Measurements from ENCODE around the gene SPDYC.
A peak's percentile ranks its signal among the peaks of the same experiment; 100 is the strongest.
"Not testable (repeated sequence)": the region's sequence is repeated elsewhere in the genome, so short reads cannot be mapped to it uniquely, and the experiment has no call there.

SPDYC gene

DNA sequence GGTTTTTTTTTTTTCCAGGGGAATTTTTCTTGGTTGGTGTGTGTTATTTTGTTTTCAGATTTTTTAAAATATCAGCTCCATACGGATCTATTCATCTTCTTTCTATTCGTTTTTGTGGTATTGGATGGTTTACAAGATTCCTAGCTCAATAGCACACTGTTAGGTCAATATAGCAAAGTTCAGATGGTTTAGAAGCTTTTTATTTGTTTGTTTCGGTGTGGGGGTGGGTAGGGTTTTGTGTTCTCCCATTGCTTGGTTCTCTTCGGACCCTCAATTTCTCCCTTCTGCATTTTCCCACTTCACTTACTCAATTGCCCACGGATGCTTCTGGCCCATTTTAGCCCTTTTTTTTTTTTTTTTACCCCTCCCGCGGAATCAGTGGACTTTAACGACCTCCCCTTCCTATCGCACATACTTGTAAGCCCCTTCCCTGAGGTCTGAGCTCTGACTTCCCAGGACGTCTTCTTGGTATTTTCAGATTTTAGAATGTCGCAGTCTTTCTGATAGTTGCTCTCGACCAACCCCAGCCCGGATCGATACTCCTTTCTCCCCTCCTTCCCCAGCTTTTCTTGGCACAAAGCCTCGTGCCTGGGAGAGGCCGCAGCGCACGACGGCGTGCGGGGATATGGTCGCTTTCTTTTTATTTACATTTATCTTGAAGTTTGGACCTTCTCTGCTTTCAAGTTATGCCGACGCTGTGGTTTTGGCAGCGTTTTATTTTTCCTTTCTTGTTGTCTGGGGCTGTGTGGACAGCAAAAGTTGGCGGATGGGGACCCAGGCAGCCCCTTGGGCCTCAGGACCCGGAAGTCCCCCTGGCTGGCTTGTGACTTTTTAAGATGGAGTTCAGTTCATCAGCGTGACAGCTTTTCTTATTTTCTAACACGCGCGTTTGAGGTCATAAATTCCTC, 4.4 kb upstream of the SPDYC start:
- no peak for DNase-seq (ENCODE audit: low read depth, low spot score)
- H3K27ac ChIP-seq = no peak overlapping the region

DNA sequence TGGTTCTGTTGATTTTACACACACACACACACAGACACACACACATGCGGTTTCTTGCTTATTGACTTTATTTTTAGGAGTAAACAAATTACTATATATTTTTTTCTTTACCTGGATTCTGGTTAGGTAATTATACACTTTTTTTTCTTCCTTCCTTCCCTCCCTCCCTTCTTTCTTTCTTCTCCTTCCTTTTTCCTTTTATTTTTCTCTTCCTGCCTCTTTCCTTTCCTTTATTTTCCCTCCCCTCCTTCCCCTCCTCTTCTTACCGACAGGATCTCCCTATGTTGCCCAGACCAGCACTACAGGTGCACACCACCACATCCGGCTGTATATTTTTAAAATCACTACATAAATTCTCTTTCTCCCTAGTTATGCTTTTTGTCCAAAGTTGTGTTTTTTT, 3.1 kb upstream of the SPDYC start:
- H3K27ac ChIP-seq = no peak overlapping the region
- DNase-seq (ENCODE audit: low read depth, low spot score) = no peak

DNA sequence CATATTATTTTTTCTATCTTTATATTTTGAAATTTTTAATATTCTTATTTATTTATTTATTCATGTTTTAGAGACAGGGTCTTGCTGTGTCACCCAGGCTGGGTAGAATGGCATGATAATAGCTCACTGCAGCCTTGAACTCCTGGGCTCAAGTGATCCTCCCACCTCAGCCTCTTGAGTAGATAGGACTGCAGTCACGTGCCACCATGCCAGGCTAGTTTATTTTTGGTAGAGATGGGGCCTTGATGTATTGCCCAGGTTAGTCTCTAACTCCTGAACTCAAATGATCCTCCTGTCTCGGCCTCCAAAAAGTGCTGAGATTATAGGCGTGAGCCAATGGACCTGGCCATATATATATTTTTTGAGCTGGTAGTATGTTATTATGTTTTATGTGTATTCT, 2.4 kb upstream of the SPDYC start:
- DNase-seq (ENCODE audit: low read depth, low spot score) = no peak
- no peak overlapping the region for H3K27ac ChIP-seq

- DNase-seq (ENCODE audit: low read depth, low spot score) = no peak
- H3K27ac ChIP-seq = no peak overlapping the region
Measured at GRCh38 chr11:65169164-65169641, 830 bp upstream of the SPDYC start.

GRCh38 chr11:65172600-65172999, 2.6 kb downstream of the SPDYC start:
- no peak for DNase-seq (ENCODE audit: low read depth, low spot score)
- no peak overlapping the region for H3K27ac ChIP-seq

- DNase-seq (ENCODE audit: low read depth, low spot score); H3K27ac ChIP-seq: not testable (repeated sequence)
Measured at GRCh38 chr11:65174571-65175010, 4.6 kb downstream of the SPDYC start.

DNA sequence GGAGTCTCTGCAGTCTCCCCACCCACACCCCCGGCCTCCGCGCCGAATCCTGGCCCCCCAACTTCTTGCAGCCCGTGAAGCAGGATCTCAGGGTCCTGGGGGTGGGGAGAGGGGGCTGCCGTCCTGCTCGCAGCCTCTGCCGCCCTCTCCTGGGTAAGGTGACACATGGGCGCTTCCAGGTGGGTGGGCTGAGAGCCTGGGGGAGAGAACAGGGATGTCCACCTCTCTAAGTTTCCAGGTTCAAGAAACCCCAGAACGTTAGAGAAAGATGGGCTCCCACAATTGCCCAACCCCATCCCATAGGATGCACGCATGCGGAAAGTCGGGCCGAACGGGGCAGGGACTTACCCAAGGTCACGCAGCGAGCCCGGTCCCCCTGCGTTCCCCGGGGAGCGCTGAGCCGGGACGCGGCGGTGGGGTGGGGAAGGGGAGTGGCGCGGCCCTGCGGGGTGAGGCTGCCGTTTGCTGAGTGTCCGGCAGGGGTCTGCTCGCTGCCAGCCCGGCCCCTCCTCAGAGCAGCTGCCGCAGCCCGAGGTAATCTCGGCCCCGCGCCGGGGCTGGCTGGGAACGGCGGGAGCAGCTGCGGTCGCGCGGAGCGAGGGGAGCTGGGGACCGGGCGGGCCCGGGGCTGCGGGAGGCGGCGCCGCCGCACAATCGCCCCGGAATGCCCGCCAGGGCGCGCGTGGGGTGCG, 11.0 kb downstream of the SPDYC start:
- DNase-seq (ENCODE audit: low read depth, low spot score) = no peak
- H3K27ac ChIP-seq = peak overlapping the region; percentile 97

- peak; percentile 70 for DNase-seq (ENCODE audit: low read depth, low spot score)
- H3K27ac ChIP-seq = peak within 1 kb of the TSS; percentile 97
Measured at GRCh38 chr11:65181569-65182257, 11.7 kb downstream of the SPDYC start, which contains the start of gene CAPN1. CAPN1 (plus strand) TSS chr11:65181928; CDS start chr11:65182702, 774 bp downstream.

DNA sequence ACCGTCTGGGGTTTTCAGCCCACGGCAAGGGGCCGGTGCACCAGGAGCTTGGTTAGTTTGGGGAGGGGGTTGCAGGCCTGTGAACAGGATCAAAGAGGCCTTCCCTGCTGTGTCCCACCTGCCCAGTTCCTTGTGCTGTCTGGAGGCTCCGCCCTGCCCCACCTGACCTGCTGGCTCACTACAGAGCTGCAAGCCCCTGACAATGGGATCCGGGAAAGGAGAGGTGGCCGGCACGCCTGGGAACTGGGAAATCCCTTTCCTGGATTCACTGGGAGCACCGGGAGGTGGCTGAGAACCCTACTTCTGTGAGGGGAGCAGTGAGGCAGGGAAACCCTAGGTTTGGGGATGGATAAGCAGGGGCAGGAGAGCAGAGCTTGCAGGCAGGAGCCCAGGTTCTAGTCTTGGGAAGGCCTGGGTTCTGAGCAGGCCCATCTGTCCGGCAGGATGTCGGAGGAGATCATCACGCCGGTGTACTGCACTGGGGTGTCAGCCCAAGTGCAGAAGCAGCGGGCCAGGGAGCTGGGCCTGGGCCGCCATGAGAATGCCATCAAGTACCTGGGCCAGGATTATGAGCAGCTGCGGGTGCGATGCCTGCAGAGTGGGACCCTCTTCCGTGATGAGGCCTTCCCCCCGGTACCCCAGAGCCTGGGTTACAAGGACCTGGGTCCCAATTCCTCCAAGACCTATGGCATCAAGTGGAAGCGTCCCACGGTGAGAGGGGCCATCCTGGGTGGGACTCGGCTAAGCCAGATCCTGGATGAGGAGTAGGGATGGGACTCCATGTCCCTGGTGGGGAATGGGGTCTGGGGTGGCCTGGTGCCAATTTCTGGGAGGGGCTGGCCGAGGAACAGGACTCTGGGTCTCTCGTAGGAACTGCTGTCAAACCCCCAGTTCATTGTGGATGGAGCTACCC, 12.5 kb downstream of the SPDYC start:
- DNase-seq (ENCODE audit: low read depth, low spot score) = no peak
- peak overlapping the region; percentile 97 for H3K27ac ChIP-seq

DNA sequence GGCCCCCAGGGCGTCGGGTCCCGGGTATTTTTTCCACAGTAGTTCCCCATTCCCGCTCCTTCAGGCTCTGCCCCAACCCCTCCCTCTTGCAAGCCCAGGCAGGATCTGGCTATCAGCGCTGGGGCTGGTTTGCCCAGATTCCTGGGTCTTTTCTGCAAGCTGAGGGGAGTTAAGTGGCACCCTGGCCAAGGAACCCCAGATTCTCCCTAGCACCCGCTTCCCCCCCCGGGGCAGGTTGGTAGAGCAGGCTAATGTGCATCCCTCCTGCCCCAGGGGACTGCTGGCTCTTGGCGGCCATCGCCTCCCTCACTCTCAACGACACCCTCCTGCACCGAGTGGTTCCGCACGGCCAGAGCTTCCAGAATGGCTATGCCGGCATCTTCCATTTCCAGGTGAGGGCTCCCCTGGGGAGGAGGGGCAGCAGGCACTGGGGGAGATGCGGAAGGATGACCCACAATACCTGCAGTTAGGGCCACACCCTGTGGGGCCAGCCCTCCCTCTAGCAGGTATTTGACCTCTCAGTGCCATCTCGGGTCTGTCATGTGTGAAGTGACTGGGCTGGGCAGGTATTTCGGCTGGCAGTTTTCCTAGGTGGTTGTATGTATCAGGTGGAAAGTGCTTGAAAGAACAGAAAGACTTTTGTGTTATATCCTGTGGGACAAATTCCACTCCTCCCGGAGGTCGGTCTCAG, 13.3 kb downstream of the SPDYC start:
- peak; percentile 56 for DNase-seq (ENCODE audit: low read depth, low spot score)
- H3K27ac ChIP-seq = peak overlapping the region; percentile 97

GRCh38 chr11:65184146-65184545, 14.1 kb downstream of the SPDYC start:
- H3K27ac ChIP-seq = peak overlapping the region; percentile 97
- DNase-seq (ENCODE audit: low read depth, low spot score) = no peak

DNA sequence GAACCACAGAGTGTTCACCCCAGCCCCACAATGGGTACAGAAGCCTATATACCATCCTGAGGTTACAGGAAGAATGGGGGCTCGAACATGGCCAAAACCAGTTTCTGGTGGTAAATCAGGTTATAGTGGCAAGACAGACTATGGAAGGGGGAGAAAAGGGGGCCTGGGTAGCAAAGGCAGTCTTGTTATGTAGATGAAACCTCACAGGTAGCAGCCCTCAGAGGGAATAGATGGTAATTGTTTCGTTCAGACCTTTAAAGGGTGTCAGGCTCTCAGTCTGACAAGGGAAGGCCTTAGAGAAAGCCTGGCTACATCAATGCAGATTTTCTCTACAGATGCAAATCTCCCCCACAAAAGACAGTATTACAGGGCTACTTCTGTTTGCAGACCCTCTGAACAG, 15.1 kb downstream of the SPDYC start:
- DNase-seq (ENCODE audit: low read depth, low spot score) = no peak
- H3K27ac ChIP-seq = peak overlapping the region; percentile 97

- H3K27ac ChIP-seq = no peak overlapping the region
- DNase-seq (ENCODE audit: low read depth, low spot score) = no peak
Measured at GRCh38 chr11:65185869-65186341, 15.9 kb downstream of the SPDYC start.

DNA sequence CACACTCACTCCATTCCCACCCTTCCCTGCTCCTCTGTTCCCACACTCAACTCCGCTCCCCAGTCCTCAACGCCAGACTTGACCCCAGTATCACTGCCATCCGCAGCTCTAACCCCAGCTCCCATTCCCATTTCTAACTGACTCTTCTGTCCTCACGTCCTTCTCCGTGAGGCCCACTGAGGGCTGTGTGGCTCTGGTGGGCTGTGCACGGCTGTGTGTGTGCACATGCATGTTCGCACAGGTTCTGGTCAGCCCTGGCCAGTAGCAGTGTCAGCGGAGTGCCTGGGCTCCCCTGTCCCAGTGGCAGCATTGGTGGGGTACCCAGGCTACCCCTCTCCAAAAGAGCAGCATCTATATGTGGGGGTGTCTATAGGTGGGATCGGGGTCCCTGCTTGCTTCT, 16.7 kb downstream of the SPDYC start:
- DNase-seq (ENCODE audit: low read depth, low spot score) = no peak
- no peak overlapping the region for H3K27ac ChIP-seq

DNA sequence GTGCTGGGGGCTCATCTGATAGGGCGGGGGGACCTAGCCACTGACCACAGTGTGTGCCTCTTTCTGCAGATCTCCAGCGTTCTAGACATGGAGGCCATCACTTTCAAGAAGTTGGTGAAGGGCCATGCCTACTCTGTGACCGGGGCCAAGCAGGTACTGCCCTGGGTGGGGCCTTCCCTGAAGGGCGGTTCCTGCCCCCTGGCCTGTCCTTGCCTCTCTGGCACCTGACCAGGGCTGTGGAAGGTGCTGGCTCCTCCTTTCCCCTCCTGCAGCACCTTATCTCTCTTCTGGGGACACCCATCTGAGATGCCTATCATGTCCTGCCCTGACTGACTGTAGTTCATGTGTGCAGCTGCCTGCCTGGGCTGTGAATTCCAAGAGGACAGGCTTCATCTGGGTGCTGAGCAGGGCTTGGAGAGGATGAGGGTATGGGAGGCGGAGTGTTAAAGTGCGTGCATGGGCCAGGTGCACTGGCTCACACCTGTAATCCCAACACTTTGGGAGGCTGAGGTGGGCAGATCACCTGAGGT, 17.2 kb downstream of the SPDYC start:
- no peak overlapping the region for H3K27ac ChIP-seq
- DNase-seq (ENCODE audit: low read depth, low spot score) = no peak

DNA sequence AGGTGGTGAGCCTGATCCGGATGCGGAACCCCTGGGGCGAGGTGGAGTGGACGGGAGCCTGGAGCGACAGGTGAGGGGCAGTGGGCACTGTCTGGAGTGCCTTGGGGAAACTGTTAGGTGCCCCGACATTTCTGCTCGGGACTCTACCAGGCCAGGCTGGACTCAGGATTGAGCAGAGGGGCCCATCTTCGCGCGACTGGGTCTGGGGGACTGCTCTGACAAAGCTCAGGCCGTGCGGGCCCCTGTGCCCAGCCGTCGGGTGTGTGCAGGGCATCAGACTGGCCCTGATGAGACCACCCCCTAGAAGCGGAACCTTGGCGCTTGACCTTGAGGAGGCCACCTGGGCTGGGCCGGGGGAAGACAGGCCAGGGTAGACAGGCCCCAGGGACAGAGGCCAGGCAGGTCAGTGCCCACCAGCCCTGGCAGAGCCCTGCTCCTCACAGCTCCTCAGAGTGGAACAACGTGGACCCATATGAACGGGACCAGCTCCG, 18.0 kb downstream of the SPDYC start:
- DNase-seq (ENCODE audit: low read depth, low spot score) = no peak
- H3K27ac ChIP-seq = no peak overlapping the region

DNA sequence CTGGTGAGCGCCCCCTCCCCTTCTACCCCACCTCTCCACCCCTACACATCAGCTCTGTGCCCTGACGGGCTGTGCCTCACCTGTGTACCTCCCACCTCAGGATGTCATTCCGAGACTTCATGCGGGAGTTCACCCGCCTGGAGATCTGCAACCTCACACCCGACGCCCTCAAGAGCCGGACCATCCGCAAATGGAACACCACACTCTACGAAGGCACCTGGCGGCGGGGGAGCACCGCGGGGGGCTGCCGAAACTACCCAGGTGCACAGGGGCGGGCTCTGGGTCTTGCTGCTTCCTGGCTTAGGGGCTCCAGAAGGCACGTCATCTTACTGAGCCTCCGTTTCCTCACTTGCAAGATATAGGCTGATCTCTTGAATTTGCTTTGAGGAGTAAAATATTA, 18.5 kb downstream of the SPDYC start:
- no peak for DNase-seq (ENCODE audit: low read depth, low spot score)

GRCh38 chr11:65189191-65189590, 19.2 kb downstream of the SPDYC start:
- no peak overlapping the region for H3K27ac ChIP-seq

More for the DNA sequence above, 18.5 kb downstream of the SPDYC start:
- H3K27ac ChIP-seq = no peak overlapping the region

More at GRCh38 chr11:65189191-65189590, 19.2 kb downstream of the SPDYC start:
- DNase-seq (ENCODE audit: low read depth, low spot score) = no peak
